Myocyte (in vitro differentiated cells): ENCODE data around the gene TAGLN3. TPM values are rescaled to one million over a fixed set of nuclear protein-coding genes. Genes with fewer than 3 reads are reported as not detected.

Experiments
- DNase-seq: peaks from one replicate; pipeline ENCODE4 v3.0.0-alpha.2; 2012; ENCODE audit warnings: low read depth
- polyA plus RNA-seq: library from polyadenylated mRNA; unstranded; fragments of >200 nt; gene quantifications from one replicate; pipeline ENCODE4 v1.2.1, GENCODE V29; 2012; ENCODE audit warnings: missing spikeins
- total RNA-seq: library from RNA; depleted of rRNA; stranded (reverse); fragments of >200 nt; gene quantifications from 2 replicates; pipeline ENCODE4 v1.2.3, GENCODE V29; 2014

The TAGLN3 gene
- total RNA-seq: 0.36 and 0.56 TPM in 2 replicates
- 0.16 TPM for polyA plus RNA-seq

DNA sequence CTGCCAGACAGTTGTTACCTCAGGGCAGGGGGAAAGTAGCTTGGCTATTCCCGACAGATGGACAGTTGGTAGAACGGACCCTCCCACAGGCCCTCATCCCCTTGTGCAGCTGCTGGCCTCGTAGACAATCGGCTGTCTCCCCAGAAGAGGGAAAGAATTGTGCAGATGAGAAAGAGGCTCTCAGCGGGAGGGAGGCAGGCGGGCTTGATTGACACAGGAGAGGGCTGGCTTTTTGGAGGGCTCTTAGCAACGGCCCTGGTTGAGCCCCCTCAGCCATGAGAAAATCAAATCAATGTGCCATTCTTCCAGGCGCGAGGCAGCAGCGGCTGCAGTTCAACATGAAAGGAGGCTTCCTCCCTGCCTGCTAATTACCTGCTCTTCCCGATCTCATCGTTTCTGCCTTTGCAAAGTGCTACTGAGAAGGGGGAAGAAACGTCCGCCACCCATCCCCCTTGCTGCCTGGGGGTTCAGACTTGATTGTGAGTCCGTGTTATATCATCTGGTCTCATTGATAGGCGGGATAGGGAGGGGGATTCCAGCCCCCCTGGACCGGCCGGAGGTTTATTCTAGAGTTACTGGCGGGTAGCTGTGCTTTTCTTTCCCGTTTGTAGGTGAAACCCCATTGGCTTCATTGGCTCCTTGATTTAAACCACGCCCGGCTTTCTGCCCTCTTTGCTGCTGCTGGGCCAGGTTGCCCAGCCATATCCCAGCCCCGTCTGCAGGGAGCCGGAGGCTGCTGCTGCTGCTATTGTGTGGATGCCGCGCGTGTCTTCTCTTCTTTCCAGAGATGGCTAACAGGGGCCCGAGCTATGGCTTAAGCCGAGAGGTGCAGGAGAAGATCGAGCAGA lies at the start of gene TAGLN3:
TAGLN3 (plus strand) TSS at position 287 of the 848 bp plus-strand sequence; CDS start at position 788, 501 bp downstream.
- DNase-seq: peak; percentile 64

DNA sequence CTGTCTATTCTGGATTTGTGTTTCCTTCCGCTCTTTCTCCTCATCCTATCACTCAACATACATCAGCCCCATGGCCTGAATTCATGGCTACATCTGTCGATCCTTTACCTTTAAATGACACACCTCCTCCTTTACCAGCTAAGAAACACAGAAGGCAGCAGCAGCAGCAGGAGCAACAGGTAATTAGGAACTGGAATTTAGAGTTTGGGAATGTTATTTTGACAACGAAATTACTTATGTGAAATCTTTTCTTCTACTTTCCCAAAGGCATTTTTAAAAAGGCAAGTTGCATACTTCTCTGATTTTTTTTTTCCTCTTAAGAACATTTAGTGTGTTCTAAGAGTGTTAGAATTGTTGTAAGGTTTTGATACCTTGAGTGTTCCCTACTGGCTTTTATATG lies 49.0 kb upstream of the TAGLN3 start:
- DNase-seq: no peak

DNA sequence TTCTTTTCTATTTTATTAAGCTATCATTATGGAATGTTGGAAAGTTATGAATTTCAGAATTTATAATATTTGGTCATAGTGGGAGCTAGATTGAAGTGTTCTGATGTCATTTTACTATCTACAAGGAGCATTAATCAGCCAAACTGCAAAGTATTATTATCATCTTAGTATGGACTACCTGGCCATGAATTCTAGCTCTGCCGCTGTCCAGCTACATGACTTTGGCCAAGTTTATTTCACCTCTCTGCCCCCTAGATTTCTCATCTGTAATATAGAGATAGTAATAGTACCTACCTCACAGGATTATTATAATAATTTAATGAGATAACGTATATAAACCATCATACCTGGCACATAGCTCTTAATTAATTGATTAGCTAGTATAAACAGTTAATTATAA lies 47.7 kb upstream of the TAGLN3 start:
- no peak for DNase-seq

GRCh38 chr3:111952086-111952485 lies 46.6 kb upstream of the TAGLN3 start:
- no peak for DNase-seq

GRCh38 chr3:111952866-111953450 lies 45.8 kb upstream of the TAGLN3 start:
- DNase-seq: peak; percentile 9

GRCh38 chr3:111954228-111954990 lies 44.3 kb upstream of the TAGLN3 start:
- no peak for DNase-seq

DNA sequence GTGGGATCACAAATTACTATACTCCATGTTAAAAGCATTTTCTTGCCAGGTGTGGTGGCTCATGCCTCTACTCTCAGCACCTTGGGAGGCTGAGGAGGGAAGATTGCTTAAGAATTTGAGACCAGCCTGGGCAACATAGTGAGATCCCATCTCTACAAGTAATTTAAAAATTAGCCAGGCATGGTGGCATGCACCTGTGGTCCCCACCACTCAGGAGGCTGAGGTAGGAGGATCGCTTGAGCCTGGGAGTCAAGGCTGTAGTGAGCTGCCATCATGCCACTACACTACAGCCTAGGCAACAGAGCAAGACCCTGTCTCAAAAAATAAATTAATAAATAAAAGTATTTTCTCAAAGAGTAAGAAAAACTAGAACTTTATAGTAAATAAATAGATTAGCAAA lies 42.8 kb upstream of the TAGLN3 start:
- DNase-seq: no peak

- no peak for DNase-seq
These were observed 42.3 kb upstream of the TAGLN3 start for GRCh38 chr3:111956449-111956848.

DNA sequence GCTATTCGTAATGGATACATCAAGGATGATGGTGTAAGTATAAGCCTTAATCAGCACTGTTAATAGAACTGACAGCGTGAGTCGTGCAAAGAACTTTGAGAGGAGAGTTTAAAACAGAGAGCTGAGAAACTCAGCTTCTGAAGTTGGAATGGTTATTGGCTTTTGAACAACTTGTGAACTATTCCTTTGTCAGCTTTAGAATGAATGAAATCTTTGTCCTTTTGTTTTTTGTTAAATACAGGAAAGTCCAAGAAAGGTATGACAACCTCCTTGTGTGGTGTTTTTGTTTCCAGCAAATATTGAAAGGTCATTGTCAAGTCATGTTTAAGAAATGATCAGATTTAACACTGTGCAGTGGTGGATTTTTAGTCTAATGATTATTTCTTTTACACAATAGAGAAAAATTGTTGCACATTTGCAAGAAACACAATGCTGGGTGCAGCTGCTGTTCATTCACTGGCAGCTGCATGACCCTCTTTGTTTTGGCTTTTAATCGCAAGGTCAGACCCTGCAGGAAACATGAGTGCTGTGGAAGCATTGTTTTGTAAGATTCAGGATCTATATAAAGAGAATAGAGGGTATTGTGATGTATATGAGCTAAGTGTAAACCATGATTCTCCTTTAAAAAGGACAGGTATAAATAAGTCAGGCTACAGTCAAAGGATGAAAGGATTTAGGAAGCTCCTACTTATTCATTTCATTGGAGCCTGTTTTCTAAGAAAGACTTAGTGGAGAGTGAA lies 41.6 kb upstream of the TAGLN3 start:
- DNase-seq: peak; percentile 47

- DNase-seq: peak; percentile 37
These were observed 37.1 kb upstream of the TAGLN3 start for GRCh38 chr3:111961461-111962164.

DNA sequence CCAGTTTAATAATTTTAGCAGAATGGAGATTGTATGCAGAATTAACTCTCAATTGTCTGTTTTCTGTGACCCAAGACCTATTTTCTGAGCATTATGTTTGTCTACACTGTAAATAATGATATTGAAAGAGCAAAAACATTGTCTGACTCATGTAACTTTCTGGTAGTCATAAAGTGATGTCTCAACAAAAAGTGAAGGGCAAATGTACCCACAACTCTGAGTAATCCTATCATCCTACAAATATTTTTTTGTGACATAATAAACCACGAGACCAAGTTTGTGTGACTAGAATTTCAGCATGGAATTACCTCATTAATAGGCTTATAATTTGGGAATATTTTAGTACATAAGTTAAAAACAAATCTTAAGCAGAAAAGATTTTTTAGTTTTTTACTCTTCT lies 35.3 kb upstream of the TAGLN3 start:
- DNase-seq: peak; percentile 57

DNA sequence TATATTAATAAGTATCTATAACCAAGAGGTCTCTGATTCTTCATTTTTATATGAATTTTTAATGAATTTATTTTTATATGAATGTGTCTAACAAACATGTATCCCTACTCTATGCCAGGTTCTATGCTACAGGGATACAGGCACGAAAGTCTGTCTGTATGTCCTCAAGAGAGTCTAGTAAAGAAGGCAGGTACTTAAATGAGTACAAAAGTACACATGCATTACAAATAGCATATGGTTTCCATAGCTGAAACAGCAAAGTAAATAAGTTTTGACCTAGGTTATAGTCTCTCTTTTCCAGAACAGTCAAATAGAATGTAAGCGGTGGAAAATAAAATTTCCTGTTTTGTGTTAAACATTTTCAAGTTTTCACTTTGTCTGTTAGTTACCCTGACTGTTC lies 33.2 kb upstream of the TAGLN3 start:
- no peak for DNase-seq

GRCh38 chr3:111967068-111967467 lies 31.7 kb upstream of the TAGLN3 start:
- no peak for DNase-seq

GRCh38 chr3:111967651-111968274 lies 31.0 kb upstream of the TAGLN3 start:
- peak; percentile 82 for DNase-seq

DNA sequence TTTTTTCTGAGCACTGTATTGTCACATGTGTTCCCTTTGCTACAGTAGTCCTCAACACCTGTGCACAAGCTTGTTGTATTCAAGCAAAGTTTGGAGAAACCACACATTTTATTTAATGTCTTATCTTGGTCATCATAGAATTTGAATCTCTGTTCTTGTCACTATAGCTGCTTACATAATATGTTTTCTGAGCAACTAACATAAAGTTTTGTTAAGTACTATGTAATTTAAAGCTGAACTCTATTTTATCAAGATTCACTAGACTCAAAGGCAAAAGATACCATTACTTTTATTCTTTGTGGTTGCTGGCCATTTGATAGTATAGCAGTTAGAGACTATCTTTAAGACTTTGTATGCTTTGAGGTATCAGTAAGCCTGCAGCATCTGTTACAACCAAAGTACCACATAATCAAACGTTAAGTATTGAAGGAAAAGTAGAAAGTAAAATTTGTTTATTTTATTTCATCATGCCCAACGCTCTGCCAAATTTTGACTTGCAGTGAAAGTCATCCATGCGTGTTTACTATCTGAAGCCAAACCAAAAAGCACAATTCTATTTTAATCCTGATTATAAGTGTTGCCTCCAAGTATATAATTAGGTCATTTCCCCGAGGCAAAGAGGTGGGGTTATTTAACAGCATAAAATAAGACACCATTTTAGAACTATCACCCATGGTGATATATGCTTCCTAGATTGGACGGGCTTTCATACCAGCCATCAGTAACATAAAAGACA lies 30.2 kb upstream of the TAGLN3 start:
- DNase-seq: no peak

GRCh38 chr3:111970376-111970775 lies 28.3 kb upstream of the TAGLN3 start:
- no peak for DNase-seq

GRCh38 chr3:111971533-111972130 lies 27.1 kb upstream of the TAGLN3 start:
- DNase-seq: no peak

GRCh38 chr3:111972891-111973290 lies 25.8 kb upstream of the TAGLN3 start:
- no peak for DNase-seq

DNA sequence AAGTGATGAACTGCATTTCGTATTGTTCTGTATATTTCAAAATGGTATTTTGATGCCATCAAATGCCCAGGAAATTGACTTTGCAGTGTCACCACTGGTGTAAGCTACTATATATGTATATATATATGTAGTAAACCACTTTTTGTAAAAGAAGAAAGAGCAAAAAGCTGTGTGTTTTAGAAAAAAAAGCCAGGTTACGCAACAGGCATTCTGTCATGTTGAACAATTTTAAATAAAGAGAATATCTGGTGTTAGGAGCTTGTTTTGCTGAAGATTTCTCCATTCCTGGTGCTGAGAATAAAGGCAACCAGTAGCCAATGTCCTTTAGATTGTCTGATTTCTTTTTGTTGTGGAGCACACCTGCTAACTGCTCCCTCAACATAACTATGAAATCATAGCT lies 23.6 kb upstream of the TAGLN3 start:
- no peak for DNase-seq
